GM21576 (cell line): ENCODE results near the gene CNOT9.

ENCODE experiments used
- ATAC-seq: cut with Tn5 transposase; IDR thresholded peaks from one replicate; pipeline ENCODE4 v1.9.1; 2021; ENCODE audit warnings: mild to moderate bottlenecking, moderate library complexity; ENCODE audit not compliant: unreplicated experiment

CNOT9 gene

GRCh38 chr2:218643751-218644310 lies 75.2 kb downstream of the CNOT9 start:
- ATAC-seq = no peak

GRCh38 chr2:218644721-218645120 lies 76.1 kb downstream of the CNOT9 start:
- ATAC-seq = no peak

- no peak for ATAC-seq
Observed at GRCh38 chr2:218645126-218645525, 76.5 kb downstream of the CNOT9 start.
